A673 (cell line): ENCODE data around the gene NUTM1. TPM values are rescaled to one million over a fixed set of nuclear protein-coding genes. Genes with fewer than 3 reads are reported as not detected.

Experiments used
- BruUV-seq: library from RNA; stranded (reverse); fragments of 400-500 nt; replicated peaks from 2 replicates; lab custom pipeline; 2021; lab: Mats Ljungman, UMichigan
- CTCF ChIA-PET: fragments of 300-600 bp; sonication (Branson Sonifier 250); formaldehyde crosslinking; loops from one replicate; lab custom pipeline; 2022; ENCODE audit warnings: antibody characterized with exemption; lab: Charles Lee
- POLR2A ChIA-PET: fragments of 300-600 bp; sonication (Branson Sonifier 250); formaldehyde crosslinking; loops from one replicate; lab custom pipeline; 2022; ENCODE audit warnings: antibody characterized with exemption; ENCODE audit not compliant: low non-redundant PET; lab: Charles Lee
- DNase-seq: peaks from one replicate; pipeline ENCODE4 v3.0.0-alpha.2; 2015; ENCODE audit warnings: low spot score
- H3K27ac ChIP-seq: fragments of 200-600 bp; sonication (generic); 2 replicates; pipeline ENCODE4 v1.5.1; 2016; ENCODE audit warnings: mixed run types, low read depth, mild to moderate bottlenecking, mixed read lengths, antibody characterized with exemption, low read length; ENCODE audit not compliant: poor library complexity, severe bottlenecking
- H3K27me3 ChIP-seq: fragments of 200-600 bp; sonication (generic); replicated peaks from 2 replicates; pipeline ENCODE4 v1.6.1; 2017; ENCODE audit warnings: mixed run types, low read depth, mild to moderate bottlenecking, mixed read lengths, antibody characterized with exemption, low read length; ENCODE audit not compliant: insufficient read depth, poor library complexity
- H3K36me3 ChIP-seq: fragments of 200-600 bp; sonication (generic); 2 replicates; pipeline ENCODE4 v1.6.1; 2016; ENCODE audit warnings: mixed run types, mild to moderate bottlenecking, mixed read lengths, antibody characterized with exemption, low read length; ENCODE audit not compliant: insufficient read depth, poor library complexity, severe bottlenecking
- H3K4me1 ChIP-seq: fragments of 200-600 bp; sonication (generic); 2 replicates; pipeline ENCODE4 v1.6.1; 2017; ENCODE audit warnings: mixed run types, mild to moderate bottlenecking, mixed read lengths, antibody characterized with exemption, low read length; ENCODE audit not compliant: insufficient read depth, poor library complexity, severe bottlenecking
- H3K4me3 ChIP-seq: fragments of 200-600 bp; sonication (generic); 2 replicates; pipeline ENCODE4 v1.5.1; 2016; ENCODE audit warnings: low read depth, mixed run types, mild to moderate bottlenecking, mixed read lengths, low read length; ENCODE audit not compliant: poor library complexity, severe bottlenecking
- H3K9me3 ChIP-seq: fragments of 200-600 bp; sonication (generic); 2 replicates; pipeline ENCODE4 v1.6.1; 2016; ENCODE audit warnings: mixed run types, low read depth, mild to moderate bottlenecking, mixed read lengths, antibody characterized with exemption, low read length; ENCODE audit not compliant: poor library complexity, severe bottlenecking
- CTCF ChIP-seq: fragments of 300-800, 200-600 bp; sonication (generic); conservative IDR thresholded peaks from 2 replicates; pipeline ENCODE4 v1.5.1; 2017; ENCODE audit warnings: low read depth, mild to moderate bottlenecking, antibody characterized with exemption, low read length, moderate library complexity, mixed read lengths
- EZH2 ChIP-seq: fragments of 200-600 bp; sonication (generic); IDR thresholded peaks from 2 replicates; pipeline ENCODE4 v1.6.1; 2017; ENCODE audit warnings: borderline replicate concordance, low read depth, mild to moderate bottlenecking, mixed read lengths, antibody characterized with exemption, low read length; ENCODE audit not compliant: poor library complexity, severe bottlenecking
- intact Hi-C: fragments of 100-400 bp; cut with micrococcal nuclease; formaldehyde crosslinking; loops from one replicate; pipeline ENCODE4 v1.10.0; 2022; ENCODE audit not compliant: unreplicated experiment
- total RNA-seq: library from RNA; stranded (reverse); gene quantifications from 2 replicates; pipeline ENCODE4 v1.2.3, GENCODE V29; 2021

Gene NUTM1
- total RNA-seq, 1 experiment from 2014 or later: not detected

GRCh38 chr15:34324933-34325332 lies 18.2 kb upstream of the NUTM1 start:
- no TSS peak for BruUV-seq
- H3K36me3 ChIP-seq: no peaks in the 10 kb centered on the region
- no peak overlapping the region for H3K4me3 ChIP-seq
- intact Hi-C loops: no loop called here
- POLR2A ChIA-PET: interaction anchor here (0.5 kb wide), 1 partner anchor 104 kb away, joined by 7 read pairs; no protein-coding TSS in a partner anchor
- H3K27ac ChIP-seq: no peak overlapping the region
- no peaks in the 10 kb centered on the region for H3K4me1 ChIP-seq
- CTCF ChIA-PET: no interaction called here
- H3K27me3 ChIP-seq: no peaks in the 10 kb centered on the region
- TF ChIP-seq CTCF: no peak
- no peak for TF ChIP-seq EZH2
- no peaks in the 10 kb centered on the region for H3K9me3 ChIP-seq
- DNase-seq: no peak

- no TSS peak for BruUV-seq
- Histone ChIP-seq H3K36me3 (no peaks in the 10 kb centered on the region), H3K4me3 (no peak overlapping the region), H3K27ac (no peak overlapping the region), H3K4me1 (no peaks in the 10 kb centered on the region), H3K27me3 (no peaks in the 10 kb centered on the region), H3K9me3 (no peaks in the 10 kb centered on the region)
- ChIA-PET CTCF (no interaction called here), POLR2A (no interaction called here)
- no peak for DNase-seq
- no peak for TF ChIP-seq EZH2
- no peak for TF ChIP-seq CTCF
- intact Hi-C loops: no loop called here
Measured at GRCh38 chr15:34325368-34325767, 17.7 kb upstream of the NUTM1 start.

- POLR2A ChIA-PET: no interaction called here
- TF ChIP-seq EZH2 (no peak), CTCF (no peak)
- Histone ChIP-seq H3K9me3 (no peaks in the 10 kb centered on the region), H3K27ac (no peak overlapping the region), H3K36me3 (no peaks in the 10 kb centered on the region), H3K27me3 (no peaks in the 10 kb centered on the region), H3K4me1 (no peaks in the 10 kb centered on the region), H3K4me3 (no peak overlapping the region)
- no TSS peak for BruUV-seq
- CTCF ChIA-PET: no interaction called here
- intact Hi-C loops: no loop called here
- DNase-seq: no peak
Measured at GRCh38 chr15:34327906-34328305, 15.2 kb upstream of the NUTM1 start.
